Dermis microvascular lymphatic vessel endothelial cell (primary cell): ENCODE measurements around the gene TNIK. TPM values are rescaled to one million over a fixed set of nuclear protein-coding genes. Genes with fewer than 3 reads are reported as not detected.

Experiments
- DNase-seq, 2 donors: peaks; one replicate each; pipeline versions ENCODE4 v3.0.0 to v3.0.0-alpha.2; 2010; ENCODE audit warnings: low read depth in 2 of 2
- total RNA-seq: library from RNA; depleted of rRNA; stranded (reverse); fragments of >200 nt; gene quantifications from 2 replicates; pipeline ENCODE4 v1.2.1, GENCODE V29; 2014

TNIK gene
- total RNA-seq, 1 donor from 2014 or later, result 18.9 TPM

DNA sequence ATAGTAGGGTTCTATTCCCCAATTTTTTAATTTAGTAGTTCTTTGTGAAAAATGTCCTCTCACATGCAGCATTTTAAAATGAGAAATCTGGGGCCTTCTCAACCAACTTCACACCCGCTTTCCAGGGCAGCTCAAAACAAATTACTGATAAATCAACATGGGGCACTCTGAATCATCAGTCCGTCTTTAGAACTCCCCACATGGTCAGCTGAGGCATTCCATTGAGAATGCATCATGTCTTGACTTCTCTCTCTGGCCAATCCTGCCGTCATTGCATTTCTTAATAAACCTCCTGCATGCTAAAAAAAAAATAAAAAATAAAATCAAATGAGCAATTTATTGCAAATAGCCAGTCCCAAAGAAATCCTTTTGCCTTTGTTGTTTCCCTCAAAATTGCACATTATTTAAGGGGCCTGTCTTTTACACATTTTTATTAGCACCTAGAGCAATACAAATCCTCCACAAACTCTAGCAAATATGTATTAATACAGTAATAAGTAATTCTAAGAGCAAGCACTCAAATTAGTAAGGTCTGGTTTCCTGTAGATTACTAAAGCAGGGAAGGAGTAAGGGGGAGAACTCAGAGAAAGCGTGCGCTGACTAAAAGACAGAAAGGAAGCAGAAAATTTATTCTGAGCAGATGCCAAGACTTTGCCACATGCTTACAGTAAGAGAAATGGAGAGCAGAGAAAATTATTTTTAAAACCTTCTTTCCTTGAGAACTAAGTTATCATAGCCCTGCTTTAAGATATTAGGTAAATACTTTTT is 175.7 kb downstream of the TNIK start:
- peak in 1 of 2 donors; percentile 88 for DNase-seq

DNA sequence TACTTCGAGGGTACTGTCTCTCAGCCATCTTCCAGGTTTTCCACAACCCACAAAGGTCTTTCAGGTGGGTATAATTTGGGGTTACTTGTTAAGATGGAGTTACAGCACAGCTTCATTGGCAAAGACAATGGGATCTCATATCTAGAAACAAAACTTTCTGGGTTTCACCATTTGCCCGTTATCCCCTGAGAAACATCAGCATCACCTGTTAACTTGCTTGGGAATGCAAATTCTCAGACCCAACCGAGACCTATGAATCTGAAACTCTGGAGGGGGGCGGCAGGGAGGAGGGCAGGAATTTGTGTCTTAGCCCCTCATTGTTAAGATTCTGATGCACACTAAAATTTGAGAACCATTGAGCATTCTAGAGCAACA is 176.4 kb downstream of the TNIK start:
- DNase-seq, result no peak

DNA sequence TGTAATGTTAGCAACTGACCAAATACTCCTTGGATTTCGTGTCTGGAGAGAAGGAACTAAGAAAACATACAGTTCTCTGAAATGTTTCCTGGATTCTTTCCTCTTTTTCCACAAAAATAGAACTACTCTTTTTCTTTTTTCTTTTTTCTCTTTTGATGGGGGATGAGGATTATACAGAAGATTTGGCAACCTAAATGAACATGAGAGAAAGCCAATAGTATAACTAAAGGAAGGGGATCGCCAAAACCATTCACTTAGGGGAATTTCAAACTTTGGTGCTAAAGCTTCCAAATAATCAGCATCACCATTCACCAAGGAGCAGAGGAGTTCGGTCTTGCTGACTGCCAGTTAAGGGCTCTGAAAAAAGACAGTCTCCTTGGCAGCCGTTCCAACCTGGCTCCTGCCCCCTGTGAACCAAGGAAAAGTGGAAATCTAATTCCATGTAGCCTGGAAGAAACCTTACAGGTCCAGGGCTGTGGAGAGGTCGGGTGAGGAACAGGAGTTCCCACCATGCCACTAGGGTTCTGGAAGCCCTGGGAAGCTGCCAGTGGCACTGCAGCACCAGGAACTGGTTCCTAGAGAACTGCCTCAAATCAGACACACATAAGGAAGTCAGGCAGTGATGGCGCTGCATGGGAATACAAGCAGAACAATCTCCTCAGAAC is 176.9 kb downstream of the TNIK start:
- DNase-seq, result no peak

DNA sequence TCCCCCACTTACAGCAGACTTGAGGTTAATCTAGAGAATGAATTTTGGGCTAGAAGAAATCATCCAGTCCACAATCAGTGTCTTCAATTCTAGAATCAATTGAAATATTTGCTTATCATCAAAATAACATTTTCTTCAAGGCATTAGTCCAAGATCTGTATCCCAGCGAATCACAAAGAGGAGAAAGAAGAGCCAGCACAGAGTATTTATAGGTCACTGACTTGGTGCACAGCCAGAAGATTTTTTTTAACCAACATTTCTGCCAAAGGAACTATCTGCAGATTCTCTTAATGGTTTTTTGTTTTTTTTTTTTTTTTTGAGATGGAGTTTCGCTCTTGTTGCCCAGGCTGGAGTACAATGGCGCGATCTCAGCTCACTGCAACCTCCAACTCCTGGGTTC is 178.2 kb downstream of the TNIK start:
- DNase-seq, result peak in 1 of 2 donors; percentile 45

DNA sequence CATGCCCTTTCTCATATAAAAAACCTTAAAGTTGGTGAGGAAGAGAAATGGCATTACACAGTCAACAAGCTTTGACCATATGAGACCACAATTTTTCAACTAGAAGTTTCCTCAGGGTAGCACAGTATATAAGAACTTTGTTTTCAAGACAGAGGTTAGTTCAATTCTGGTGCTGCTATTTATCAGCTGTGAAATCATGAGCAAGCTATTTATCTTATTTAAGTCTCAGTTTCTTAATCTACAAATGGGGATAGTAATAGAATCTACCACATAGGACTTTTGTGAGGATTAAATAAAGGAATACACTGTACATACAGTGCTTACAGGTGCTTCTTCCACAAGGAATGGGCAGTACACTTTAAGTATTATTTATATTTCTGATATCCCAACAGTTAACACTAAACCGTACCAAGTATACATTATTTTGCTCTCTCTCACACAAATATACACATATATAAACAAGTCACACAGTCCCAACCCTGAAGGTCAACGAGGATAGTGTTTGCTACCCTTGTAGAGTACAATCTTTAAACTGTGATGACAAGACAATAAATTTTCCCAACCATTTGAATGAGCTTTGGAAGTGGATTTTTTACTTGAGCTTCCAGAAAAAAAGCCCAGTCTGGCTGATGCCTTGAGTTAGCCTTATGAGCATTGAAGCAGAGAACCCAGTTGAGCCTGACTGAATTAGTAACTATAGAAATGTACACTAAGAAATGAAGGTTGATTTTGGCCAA is 178.8 kb downstream of the TNIK start:
- no peak for DNase-seq

DNA sequence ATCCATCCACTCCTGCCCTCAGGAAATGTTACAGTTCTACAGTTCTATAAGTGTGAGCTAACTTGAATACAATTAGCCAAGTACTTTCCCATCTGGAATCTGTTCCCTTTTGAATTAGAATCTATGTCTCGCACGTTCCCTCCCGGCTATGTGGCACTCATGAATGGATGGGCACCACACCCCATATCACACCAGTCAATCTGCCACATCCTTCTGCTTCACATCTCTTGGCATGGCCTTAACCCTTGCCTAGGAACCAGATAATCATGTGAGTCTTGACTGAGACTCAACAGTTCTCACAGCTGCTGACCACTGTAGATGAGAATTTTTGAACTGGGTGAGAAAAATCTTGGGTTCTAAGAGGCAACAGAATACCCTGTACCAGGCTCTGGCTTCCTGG is 180.2 kb downstream of the TNIK start:
- DNase-seq, result no peak

DNA sequence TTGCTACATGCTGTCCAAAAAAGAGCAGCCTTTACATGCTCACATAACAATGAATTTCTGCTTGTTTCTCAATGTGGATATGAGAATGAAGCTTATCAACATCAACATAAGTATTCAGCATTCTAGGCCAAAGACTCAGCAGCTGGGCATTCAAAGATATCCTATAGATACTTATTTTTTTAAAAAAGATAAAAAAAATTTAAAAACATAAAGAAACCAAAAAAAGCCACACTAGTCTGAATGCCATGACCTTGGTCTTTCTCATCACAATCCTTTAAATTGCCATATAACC is 182.0 kb downstream of the TNIK start:
- no peak for DNase-seq

DNA sequence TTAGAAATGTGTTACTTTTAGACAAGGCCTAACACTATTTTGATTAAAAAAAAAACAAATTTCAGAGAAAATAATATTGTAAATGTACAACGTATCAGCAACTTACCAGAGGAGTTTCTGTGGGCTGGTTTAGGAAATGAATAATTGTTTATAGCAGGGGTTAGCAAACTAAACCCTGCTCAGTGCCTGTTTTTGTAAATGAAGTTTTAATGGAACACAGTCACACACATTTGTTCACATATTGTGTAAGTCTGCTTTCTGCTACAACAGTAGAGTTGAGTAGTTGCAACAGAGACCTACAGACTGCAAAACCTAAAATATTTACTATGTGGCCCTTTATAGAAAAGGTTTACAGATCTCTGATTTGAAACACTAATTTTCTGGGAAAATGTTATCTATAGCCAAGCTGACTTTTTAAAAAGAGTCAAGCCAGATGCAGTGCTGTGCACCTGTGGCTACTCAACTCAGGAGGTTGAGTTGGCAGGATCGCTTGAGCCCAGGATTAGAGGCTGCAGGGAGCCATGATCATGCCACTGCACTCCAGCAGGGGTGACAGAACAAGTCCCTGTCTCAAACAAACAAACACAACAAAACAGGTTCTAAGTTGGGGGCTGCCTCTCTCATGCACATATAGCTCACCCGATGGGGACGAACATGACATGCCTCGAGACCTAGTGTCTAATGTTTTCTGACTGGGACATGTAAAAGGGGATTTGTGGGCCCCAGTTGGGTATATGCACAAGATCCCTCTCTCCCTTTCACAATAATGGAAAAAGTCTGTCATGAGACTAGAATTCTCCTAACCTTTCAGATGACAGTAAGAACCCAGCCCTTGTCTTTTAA is 182.5 kb downstream of the TNIK start:
- DNase-seq, result no peak

DNA sequence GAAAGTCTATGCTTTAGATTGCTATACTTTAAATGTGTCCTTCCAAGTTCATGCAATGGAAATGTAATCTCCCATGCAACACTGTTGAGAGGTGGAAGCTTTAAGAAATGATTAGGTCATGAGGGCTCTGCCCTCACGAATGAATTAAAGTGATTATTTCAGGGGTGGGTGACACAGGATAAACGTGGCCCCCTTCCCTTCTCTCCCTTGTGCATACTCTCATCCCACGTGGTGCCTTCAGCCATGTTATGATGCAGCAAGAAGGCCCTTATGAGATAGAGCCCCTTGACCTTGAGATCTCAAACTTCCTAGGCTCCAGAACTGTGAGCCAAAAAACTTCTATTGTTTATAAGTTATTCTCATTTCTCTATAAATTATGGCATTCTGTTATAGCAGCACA is 183.3 kb downstream of the TNIK start:
- DNase-seq, result no peak

DNA sequence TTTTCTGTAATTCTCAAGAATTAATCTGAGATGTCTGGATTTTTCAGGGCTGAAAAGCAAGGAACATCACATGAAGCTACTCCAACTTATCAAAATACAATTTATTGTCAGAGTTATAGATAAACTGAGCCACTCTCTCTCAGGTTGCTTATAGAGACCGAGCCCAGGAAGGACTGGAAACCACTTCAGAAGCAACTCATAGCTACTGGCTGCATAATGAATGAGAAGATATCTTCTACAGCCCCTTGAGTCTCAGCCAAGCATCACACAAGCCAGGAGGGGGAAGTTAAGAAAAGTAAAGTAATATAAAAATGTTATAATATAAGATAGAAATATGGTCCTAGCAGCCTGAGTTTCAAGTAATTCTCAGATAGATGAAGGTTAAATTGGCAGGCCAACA is 186.0 kb downstream of the TNIK start:
- DNase-seq, result no peak

DNA sequence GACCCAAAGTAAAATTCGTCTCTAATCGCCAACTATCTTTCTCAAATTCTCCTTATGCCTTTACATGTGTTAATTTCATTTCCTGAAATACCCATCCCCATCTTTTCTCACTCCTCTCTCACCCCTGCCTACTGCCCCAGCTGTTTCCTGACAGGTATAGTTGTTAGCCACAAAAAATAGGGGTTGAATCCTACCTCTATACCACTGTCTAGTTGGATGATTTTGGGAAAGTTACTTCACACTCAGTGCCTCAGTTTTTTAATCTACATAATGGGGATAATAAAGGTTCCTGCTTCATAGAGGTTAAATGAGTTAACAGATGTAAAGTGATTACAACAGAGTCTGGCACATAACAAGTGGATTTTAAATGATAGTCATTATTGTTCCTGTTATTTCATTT is 189.7 kb downstream of the TNIK start:
- no peak for DNase-seq

DNA sequence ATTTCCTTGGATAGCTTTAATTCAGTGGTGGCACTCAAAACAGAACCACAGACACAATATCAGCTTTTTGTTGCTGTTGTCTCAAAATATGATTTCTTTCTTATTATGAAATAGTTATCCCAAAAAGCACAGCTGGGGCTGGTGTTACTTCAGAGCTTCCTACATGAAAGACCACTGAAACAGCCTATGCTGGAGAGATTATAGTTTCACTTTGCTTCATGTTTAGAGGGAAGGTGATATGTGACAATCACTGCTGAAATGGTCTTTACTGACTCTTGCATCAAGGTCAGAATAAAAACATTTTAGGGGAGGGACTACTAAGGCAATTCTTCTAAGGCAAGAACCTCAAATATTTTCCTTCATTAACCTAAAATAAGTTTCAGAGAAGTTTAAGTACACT is 190.7 kb downstream of the TNIK start:
- DNase-seq, result no peak

DNA sequence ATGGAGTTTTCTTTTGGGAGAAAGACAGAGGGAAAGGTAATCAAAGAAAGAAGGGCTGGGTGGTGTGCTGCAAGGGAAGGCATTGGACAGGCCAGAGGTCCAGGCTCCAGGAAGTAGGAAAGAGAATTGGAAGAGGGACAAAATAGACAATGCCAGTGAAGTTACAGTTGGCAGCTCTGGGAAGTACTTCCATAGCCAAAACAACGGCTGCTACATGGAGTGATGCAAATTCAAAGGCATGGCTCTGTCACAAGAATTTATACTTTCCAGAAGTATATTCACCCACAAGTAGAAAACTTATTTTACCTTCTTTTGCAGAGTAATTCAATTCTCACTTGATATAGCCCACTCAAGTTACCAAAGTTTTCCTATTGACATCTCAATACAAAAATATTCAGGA is 191.5 kb downstream of the TNIK start:
- no peak for DNase-seq

DNA sequence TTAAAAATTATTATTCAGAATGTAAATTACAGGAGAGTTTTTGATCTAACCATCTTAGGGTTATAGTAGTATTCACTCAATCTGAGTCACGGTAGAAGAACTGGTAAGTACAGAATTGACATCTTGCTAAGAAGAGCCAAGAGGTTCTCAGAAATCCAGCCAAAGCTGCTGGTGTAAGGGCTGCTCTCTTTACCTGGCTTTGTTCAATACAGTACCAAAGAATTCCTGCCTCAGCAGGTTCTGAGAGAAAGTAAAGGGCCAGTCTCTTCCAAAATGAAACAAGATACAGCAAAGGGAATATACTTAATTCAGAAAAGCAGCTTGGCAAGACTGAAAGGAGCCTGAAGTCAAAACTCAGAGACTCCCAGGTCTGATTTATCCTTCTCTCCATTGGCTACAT is 193.1 kb downstream of the TNIK start:
- no peak for DNase-seq

DNA sequence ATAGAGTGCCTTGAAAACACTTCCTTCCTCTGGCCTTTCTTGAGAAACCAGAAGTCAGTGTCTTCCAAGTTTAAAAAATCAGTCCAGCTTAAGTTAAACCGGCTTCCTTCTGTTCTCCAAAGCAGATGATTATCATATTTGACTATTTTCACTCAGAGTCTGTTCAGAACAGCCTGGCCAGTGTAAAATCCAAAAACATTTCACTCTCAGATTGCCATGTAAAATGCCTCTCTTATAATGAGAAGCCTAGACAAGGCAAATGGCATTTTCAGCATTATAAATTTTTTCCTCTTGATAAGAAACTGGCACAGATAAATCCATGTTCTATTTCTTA is 193.5 kb downstream of the TNIK start:
- DNase-seq, result no peak

DNA sequence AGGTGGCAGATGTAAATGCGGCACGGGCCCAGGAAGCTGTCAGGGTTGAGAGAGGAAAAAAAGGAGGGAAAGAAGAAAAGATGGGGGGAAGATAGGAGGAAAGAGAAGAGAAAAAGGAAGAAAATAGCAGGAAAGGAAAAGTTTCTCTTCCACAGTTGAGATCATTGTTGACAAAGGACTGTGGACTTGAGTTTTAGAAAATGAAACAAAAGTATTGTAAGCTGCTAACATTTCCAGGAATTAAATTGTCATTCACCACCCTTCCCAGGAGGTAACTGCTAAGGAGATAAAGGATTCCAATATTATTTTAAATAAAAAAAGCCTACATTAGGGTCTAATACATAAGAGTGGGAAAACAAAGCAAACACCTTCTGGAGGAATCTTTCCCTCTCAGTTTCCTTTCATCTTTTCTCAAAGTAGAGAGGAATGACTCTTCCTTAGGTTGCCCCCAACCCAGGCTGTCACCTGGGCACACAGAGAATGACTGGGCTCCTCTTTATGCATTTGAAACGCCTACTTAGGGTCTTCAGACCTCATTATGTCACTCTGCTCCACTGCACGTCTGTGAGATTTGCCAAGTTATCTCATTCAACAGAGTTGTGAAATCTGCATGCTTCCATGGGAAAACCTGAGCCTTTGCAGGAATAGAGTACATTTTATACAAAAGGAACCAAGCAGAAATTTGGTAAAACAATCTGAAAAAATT is 194.0 kb downstream of the TNIK start:
- no peak for DNase-seq

DNA sequence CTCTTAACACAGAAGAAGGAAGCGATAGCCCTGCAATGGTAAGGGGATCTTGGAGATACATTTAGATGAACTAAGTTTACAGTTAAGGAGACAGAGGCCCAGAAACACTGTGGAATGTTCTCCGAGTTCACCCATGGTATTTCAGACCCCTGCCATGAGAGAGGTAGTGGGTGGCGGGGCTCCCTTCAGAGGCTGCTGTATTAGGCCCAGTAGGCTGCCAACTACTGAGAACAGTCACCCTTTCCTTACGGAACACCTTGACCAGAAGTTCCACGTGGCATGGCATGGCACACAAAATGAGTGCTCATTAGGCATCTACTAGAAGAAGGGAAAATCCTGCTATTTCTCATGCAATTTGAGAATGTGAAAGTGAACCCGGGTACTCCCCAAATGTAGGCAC is 195.4 kb downstream of the TNIK start:
- DNase-seq, result no peak

DNA sequence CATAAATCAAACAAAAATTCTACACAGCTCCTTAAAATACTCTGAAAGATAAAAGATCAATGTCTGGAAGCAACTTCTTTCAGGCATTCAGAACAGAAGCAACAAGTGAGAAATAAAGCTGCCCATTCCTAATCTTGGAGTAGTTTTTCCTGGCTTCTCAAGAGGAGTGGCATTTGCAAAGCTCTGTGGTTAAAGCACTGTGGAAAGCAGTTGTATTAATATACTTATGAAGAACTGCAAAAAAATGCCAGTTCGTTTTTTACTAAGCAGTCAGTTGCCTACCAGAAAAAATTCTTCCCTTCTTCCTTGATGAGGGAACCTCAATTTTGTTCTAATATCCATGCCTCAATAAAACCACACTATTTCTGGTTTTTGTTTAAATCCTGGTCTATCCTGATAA is 197.8 kb downstream of the TNIK start:
- DNase-seq, result no peak

DNA sequence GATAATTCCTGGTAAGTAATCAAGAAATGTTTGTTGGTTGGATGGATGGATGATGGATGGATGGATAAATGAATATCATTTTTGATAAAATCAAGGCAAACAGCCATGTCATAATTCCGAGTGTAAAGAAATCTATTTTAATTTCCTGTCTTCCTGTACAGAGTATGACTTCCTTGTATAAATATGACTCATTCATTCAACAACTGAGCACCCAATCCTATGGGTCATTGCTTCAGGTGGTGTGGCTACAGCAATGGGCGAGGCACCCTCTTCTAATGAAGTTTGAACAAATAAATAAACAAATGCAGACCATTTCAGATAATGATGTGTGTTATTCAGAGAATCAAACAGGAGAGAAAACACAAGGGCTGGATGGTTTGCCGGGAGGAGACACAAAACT is 198.7 kb downstream of the TNIK start:
- peak; percentile 14 to 57 for DNase-seq

DNA sequence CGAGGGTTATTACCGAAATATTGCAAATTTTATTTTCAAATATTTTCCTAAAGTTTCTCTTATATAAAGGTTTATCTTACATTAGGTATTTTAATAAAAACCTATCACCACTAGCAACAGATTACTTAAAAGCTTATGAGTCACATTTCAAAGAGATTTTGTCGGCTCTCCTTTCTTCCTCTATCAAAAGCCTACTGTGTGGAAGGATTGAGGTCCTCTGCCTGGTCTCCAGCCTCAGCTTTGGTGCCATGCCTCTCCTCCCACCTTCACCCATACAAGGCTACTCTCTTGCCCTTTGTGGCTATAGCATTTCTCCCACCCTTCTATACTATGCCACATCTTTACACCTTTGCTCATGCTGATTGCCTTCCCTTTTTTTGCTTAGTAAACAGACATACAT is 199.3 kb downstream of the TNIK start:
- no peak for DNase-seq

DNA sequence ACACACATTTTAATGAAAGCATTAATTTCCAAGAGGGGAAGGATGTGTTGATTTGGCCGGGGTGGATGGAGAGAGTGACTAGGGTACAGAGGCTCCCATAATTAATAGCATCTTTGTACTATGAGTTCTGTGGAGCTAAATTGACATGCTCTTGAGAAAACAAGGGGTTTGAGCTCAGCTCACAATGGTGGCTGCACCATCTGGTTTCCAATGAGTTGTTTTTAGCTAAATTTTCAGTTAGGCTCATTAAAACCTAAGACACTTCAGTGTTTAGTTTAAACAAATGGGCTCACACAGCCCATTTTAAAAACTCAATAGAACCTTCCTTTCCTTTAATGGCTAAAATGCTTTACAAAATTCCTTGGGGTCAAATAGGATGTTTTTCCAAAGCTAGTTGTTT is 199.7 kb downstream of the TNIK start:
- DNase-seq, result no peak

DNA sequence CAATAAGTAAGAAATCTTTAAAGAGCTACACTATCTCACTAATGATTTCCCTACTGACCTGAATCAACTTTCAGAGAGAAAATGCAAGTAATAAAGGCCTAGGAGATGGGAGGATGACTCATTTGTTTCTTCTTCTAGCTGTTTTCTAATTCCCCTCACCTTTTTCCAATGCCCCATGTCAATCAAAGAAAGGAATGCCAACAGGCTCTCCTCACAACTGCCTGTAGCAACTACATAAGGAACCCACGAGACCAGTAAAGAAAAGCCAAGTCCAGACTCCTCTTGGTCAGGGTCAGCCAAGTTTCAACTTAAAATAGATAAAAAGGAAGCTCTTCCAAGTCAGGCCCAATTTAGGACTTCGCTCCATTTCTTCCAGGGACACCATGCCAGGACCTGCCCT is 201.9 kb downstream of the TNIK start:
- no peak for DNase-seq
